ENCODE data around the gene ALKBH5.

DNA sequence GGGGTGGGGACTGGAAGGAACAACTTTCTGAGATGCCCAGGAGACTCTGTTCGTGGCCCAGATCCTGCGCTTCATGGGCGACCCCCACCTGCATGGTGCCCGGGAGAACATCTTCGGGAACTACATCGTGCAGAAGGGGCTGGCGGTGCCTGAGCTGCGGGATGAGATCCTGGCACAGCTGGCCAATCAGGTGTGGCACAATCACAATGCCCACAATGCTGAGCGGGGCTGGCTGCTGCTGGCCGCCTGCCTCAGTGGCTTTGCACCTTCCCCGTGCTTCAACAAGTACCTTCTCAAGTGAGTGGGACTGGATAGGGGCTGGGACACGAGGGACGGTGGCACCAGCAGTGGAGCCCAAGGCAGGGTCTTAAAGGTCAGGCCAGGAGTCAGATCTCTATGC lies 37.8 kb upstream of the ALKBH5 start:
- TF ChIP-seq, protein P1, sequence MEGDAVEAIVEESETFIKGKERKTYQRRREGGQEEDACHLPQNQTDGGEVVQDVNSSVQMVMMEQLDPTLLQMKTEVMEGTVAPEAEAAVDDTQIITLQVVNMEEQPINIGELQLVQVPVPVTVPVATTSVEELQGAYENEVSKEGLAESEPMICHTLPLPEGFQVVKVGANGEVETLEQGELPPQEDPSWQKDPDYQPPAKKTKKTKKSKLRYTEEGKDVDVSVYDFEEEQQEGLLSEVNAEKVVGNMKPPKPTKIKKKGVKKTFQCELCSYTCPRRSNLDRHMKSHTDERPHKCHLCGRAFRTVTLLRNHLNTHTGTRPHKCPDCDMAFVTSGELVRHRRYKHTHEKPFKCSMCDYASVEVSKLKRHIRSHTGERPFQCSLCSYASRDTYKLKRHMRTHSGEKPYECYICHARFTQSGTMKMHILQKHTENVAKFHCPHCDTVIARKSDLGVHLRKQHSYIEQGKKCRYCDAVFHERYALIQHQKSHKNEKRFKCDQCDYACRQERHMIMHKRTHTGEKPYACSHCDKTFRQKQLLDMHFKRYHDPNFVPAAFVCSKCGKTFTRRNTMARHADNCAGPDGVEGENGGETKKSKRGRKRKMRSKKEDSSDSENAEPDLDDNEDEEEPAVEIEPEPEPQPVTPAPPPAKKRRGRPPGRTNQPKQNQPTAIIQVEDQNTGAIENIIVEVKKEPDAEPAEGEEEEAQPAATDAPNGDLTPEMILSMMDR (IDR thresholded peaks at IDR 0.05), result no peak
- TF ChIP-seq FOXJ3 (CRISPR knock-in tag; IDR thresholded peaks at IDR 0.05), result no peak
- no peak for TF ChIP-seq MXI1 (IDR thresholded peaks at IDR 0.05; ENCODE audit: low read depth, low read length)
- no peak for TF ChIP-seq POLR2AphosphoS5 (IDR thresholded peaks at IDR 0.05; ENCODE audit: low read depth, low read length)
- TF ChIP-seq EZH2phosphoT487 (IDR thresholded peaks at IDR 0.05; ENCODE audit: borderline replicate concordance, low read depth), result no peak
- TF ChIP-seq EP300 (IDR thresholded peaks at IDR 0.05; ENCODE audit: borderline replicate concordance in 1 of 2, low read depth in 1 of 2, low read length in 1 of 2), result no peak
- no peak for TF ChIP-seq RCOR1 (IDR thresholded peaks at IDR 0.05; ENCODE audit: low read length)
